Measurements from ENCODE around the gene MGAT4B.

MGAT4B gene

GRCh38 chr5:179762781-179763176 is 43.9 kb downstream of the MGAT4B start:
- CTCF ChIA-PET, result interaction anchor here (0.6 to 12.6 kb wide), 21 partner anchors 9 to 253 kb away, joined by 3 to 211 read pairs (median 6); partner anchors contain the start of gene LTC4S

GRCh38 chr5:179762079-179762780 is 44.4 kb downstream of the MGAT4B start:
- DNase-seq, result peak; percentile 34 to 76 (median 72)
- CTCF ChIA-PET, result interaction anchor here (0.8 to 12.6 kb wide), 16 partner anchors 9 to 153 kb away, joined by 3 to 211 read pairs (median 9); partner anchors contain the start of gene LTC4S
- 52% methylated on average over 10 of the region's 10 CpGs for WGBS (ENCODE audit: insufficient coverage)

More at GRCh38 chr5:179762781-179763176, 43.9 kb downstream of the MGAT4B start:
- Histone ChIP-seq H3K27ac (ENCODE audit: insufficient read depth in 1 of 2, low read depth in 1 of 2, low read length in 2 of 2, poor library complexity in 1 of 2, severe bottlenecking in 2 of 2) (no peak overlapping the region), H3K4me3 (ENCODE audit: control insufficient read depth in 1 of 7, extremely low read depth in 1 of 7, insufficient read depth in 4 of 7, low read depth in 2 of 7, low read length in 6 of 7) (no peak overlapping the region), H3K36me3 (ENCODE audit: control insufficient read depth in 4 of 4, insufficient read depth in 4 of 4, low read length in 3 of 4) (peaks cover 4 to 32% (median 10%) of the 10 kb centered on the region in 4 experiments), H3K9me3 (ENCODE audit: control extremely low read depth in 1 of 5, control insufficient read depth in 4 of 5, insufficient read depth in 2 of 5, low read depth in 1 of 5, low read length in 4 of 5) (no peaks in the 10 kb centered on the region), H3K27me3 (replicated peaks in 2 of 5; ENCODE audit: control insufficient read depth in 4 of 5, insufficient read depth in 5 of 5, low read length in 4 of 5) (no peaks in the 10 kb centered on the region), H3K4me1 (ENCODE audit: control extremely low read depth in 1 of 4, control insufficient read depth in 4 of 4, insufficient read depth in 4 of 4, low read length in 3 of 4) (peaks cover 17 to 69% (median 61%) of the 10 kb centered on the region in 4 experiments)
- POLR2A ChIA-PET, result interaction anchor here (0.8 to 1.5 kb wide), 3 partner anchors 33 to 209 kb away, joined by 3 to 9 read pairs (median 3); no protein-coding TSS in a partner anchor
- no peak for DNase-seq
- 90% methylated on average over 2 of the region's 3 CpGs for WGBS (ENCODE audit: insufficient coverage)

GRCh38 chr5:179759581-179760551 is 46.8 kb downstream of the MGAT4B start:
- POLR2A ChIA-PET, result no interaction called here
- CTCF ChIA-PET, result interaction anchor here (1.0 to 12.6 kb wide), 5 partner anchors 10 to 28 kb away, joined by 3 to 139 read pairs (median 12); no protein-coding TSS in a partner anchor
- no peak for DNase-seq
- peak overlapping the region in 1 of 2 experiments; percentile 55 for H3K27ac ChIP-seq (ENCODE audit: insufficient read depth in 1 of 2, low read depth in 1 of 2, low read length in 2 of 2, poor library complexity in 1 of 2, severe bottlenecking in 2 of 2)
- WGBS (ENCODE audit: insufficient coverage), result 96% methylated on average over 5 of the region's 9 CpGs
- no peak overlapping the region for H3K4me3 ChIP-seq (ENCODE audit: control insufficient read depth in 1 of 7, extremely low read depth in 1 of 7, insufficient read depth in 4 of 7, low read depth in 2 of 7, low read length in 6 of 7)
- peaks cover 0 to 11% (median under 1%) of the 10 kb centered on the region in 4 experiments for H3K36me3 ChIP-seq (ENCODE audit: control insufficient read depth in 4 of 4, insufficient read depth in 4 of 4, low read length in 3 of 4)
- peaks cover 7 to 41% (median 34%) of the 10 kb centered on the region in 4 experiments for H3K4me1 ChIP-seq (ENCODE audit: control extremely low read depth in 1 of 4, control insufficient read depth in 4 of 4, insufficient read depth in 4 of 4, low read length in 3 of 4)
- no peaks in the 10 kb centered on the region for H3K9me3 ChIP-seq (ENCODE audit: control extremely low read depth in 1 of 5, control insufficient read depth in 4 of 5, insufficient read depth in 2 of 5, low read depth in 1 of 5, low read length in 4 of 5)
- no peaks in the 10 kb centered on the region for H3K27me3 ChIP-seq (replicated peaks in 2 of 5; ENCODE audit: control insufficient read depth in 4 of 5, insufficient read depth in 5 of 5, low read length in 4 of 5)

More at GRCh38 chr5:179762079-179762780, 44.4 kb downstream of the MGAT4B start:
- H3K4me3 ChIP-seq (ENCODE audit: control insufficient read depth in 1 of 7, extremely low read depth in 1 of 7, insufficient read depth in 4 of 7, low read depth in 2 of 7, low read length in 6 of 7), result no peak overlapping the region
- peaks cover 13 to 65% (median 57%) of the 10 kb centered on the region in 4 experiments for H3K4me1 ChIP-seq (ENCODE audit: control extremely low read depth in 1 of 4, control insufficient read depth in 4 of 4, insufficient read depth in 4 of 4, low read length in 3 of 4)
- POLR2A ChIA-PET, result interaction anchor here (1.2 to 1.5 kb wide), 2 partner anchors 33 to 66 kb away, joined by 3 to 9 read pairs; no protein-coding TSS in a partner anchor
- no peak overlapping the region for H3K27ac ChIP-seq (ENCODE audit: insufficient read depth in 1 of 2, low read depth in 1 of 2, low read length in 2 of 2, poor library complexity in 1 of 2, severe bottlenecking in 2 of 2)
- no peaks in the 10 kb centered on the region for H3K27me3 ChIP-seq (replicated peaks in 2 of 5; ENCODE audit: control insufficient read depth in 4 of 5, insufficient read depth in 5 of 5, low read length in 4 of 5)
- H3K9me3 ChIP-seq (ENCODE audit: control extremely low read depth in 1 of 5, control insufficient read depth in 4 of 5, insufficient read depth in 2 of 5, low read depth in 1 of 5, low read length in 4 of 5), result no peaks in the 10 kb centered on the region
- H3K36me3 ChIP-seq (ENCODE audit: control insufficient read depth in 4 of 4, insufficient read depth in 4 of 4, low read length in 3 of 4), result peaks cover 4 to 29% (median 10%) of the 10 kb centered on the region in 4 experiments

GRCh38 chr5:179758955-179759354 is 47.7 kb downstream of the MGAT4B start:
- Histone ChIP-seq H3K27ac (ENCODE audit: insufficient read depth in 1 of 2, low read depth in 1 of 2, low read length in 2 of 2, poor library complexity in 1 of 2, severe bottlenecking in 2 of 2) (no peak overlapping the region), H3K4me3 (ENCODE audit: control insufficient read depth in 1 of 7, extremely low read depth in 1 of 7, insufficient read depth in 4 of 7, low read depth in 2 of 7, low read length in 6 of 7) (no peak overlapping the region), H3K27me3 (replicated peaks in 2 of 5; ENCODE audit: control insufficient read depth in 4 of 5, insufficient read depth in 5 of 5, low read length in 4 of 5) (no peaks in the 10 kb centered on the region), H3K36me3 (ENCODE audit: control insufficient read depth in 4 of 4, insufficient read depth in 4 of 4, low read length in 3 of 4) (peaks cover 0 to 10% (median 2%) of the 10 kb centered on the region in 4 experiments), H3K4me1 (ENCODE audit: control extremely low read depth in 1 of 4, control insufficient read depth in 4 of 4, insufficient read depth in 4 of 4, low read length in 3 of 4) (peaks cover 7 to 42% (median 33%) of the 10 kb centered on the region in 4 experiments), H3K9me3 (ENCODE audit: control extremely low read depth in 1 of 5, control insufficient read depth in 4 of 5, insufficient read depth in 2 of 5, low read depth in 1 of 5, low read length in 4 of 5) (no peaks in the 10 kb centered on the region)
- DNase-seq, result no peak
- ChIA-PET CTCF (interaction anchor here (1.1 kb wide), 2 partner anchors 35 to 38 kb away, joined by 4 read pairs; partner anchors contain the start of gene LTC4S), POLR2A (no interaction called here)
- 98% methylated on average over 8 of the region's 8 CpGs for WGBS (ENCODE audit: insufficient coverage)

- Histone ChIP-seq H3K27me3 (replicated peaks in 2 of 5; ENCODE audit: control insufficient read depth in 4 of 5, insufficient read depth in 5 of 5, low read length in 4 of 5) (no peaks in the 10 kb centered on the region), H3K9me3 (ENCODE audit: control extremely low read depth in 1 of 5, control insufficient read depth in 4 of 5, insufficient read depth in 2 of 5, low read depth in 1 of 5, low read length in 4 of 5) (no peaks in the 10 kb centered on the region), H3K4me1 (ENCODE audit: control extremely low read depth in 1 of 4, control insufficient read depth in 4 of 4, insufficient read depth in 4 of 4, low read length in 3 of 4) (peaks cover 2 to 12% (median 7%) of the 10 kb centered on the region in 4 experiments), H3K36me3 (ENCODE audit: control insufficient read depth in 4 of 4, insufficient read depth in 4 of 4, low read length in 3 of 4) (peaks cover 2 to 17% (median 9%) of the 10 kb centered on the region in 4 experiments), H3K4me3 (ENCODE audit: control insufficient read depth in 1 of 7, extremely low read depth in 1 of 7, insufficient read depth in 4 of 7, low read depth in 2 of 7, low read length in 6 of 7) (no peak overlapping the region), H3K27ac (ENCODE audit: insufficient read depth in 1 of 2, low read depth in 1 of 2, low read length in 2 of 2, poor library complexity in 1 of 2, severe bottlenecking in 2 of 2) (no peak overlapping the region)
- CTCF ChIA-PET, result interaction anchor here (1.2 to 4.4 kb wide), 7 partner anchors 9 to 82 kb away, joined by 3 to 26 read pairs (median 3); partner anchors contain the start of gene MAML1
- POLR2A ChIA-PET, result interaction anchor here (0.6 kb wide), 1 partner anchor 27 kb away, joined by 3 read pairs; no protein-coding TSS in a partner anchor
- 82% methylated on average over 1 of the region's 2 CpGs for WGBS (ENCODE audit: insufficient coverage)
- no peak for DNase-seq
Observed at GRCh38 chr5:179755022-179755421, 51.6 kb downstream of the MGAT4B start.

GRCh38 chr5:179753971-179754370 is 52.7 kb downstream of the MGAT4B start:
- H3K4me1 ChIP-seq (ENCODE audit: control extremely low read depth in 1 of 4, control insufficient read depth in 4 of 4, insufficient read depth in 4 of 4, low read length in 3 of 4), result peaks cover 0 to 4% (median 1%) of the 10 kb centered on the region in 4 experiments
- CTCF ChIA-PET, result interaction anchor here (1.1 to 4.4 kb wide), 5 partner anchors 10 to 83 kb away, joined by 3 to 26 read pairs (median 5); no protein-coding TSS in a partner anchor
- peaks cover 2 to 21% (median 14%) of the 10 kb centered on the region in 4 experiments for H3K36me3 ChIP-seq (ENCODE audit: control insufficient read depth in 4 of 4, insufficient read depth in 4 of 4, low read length in 3 of 4)
- H3K27ac ChIP-seq (ENCODE audit: insufficient read depth in 1 of 2, low read depth in 1 of 2, low read length in 2 of 2, poor library complexity in 1 of 2, severe bottlenecking in 2 of 2), result no peak overlapping the region
- no peaks in the 10 kb centered on the region for H3K27me3 ChIP-seq (replicated peaks in 2 of 5; ENCODE audit: control insufficient read depth in 4 of 5, insufficient read depth in 5 of 5, low read length in 4 of 5)
- POLR2A ChIA-PET, result no interaction called here
- no peaks in the 10 kb centered on the region for H3K9me3 ChIP-seq (ENCODE audit: control extremely low read depth in 1 of 5, control insufficient read depth in 4 of 5, insufficient read depth in 2 of 5, low read depth in 1 of 5, low read length in 4 of 5)
- no peak overlapping the region for H3K4me3 ChIP-seq (ENCODE audit: control insufficient read depth in 1 of 7, extremely low read depth in 1 of 7, insufficient read depth in 4 of 7, low read depth in 2 of 7, low read length in 6 of 7)
- 100% methylated on average over 5 of the region's 5 CpGs for WGBS (ENCODE audit: insufficient coverage)
- no peak for DNase-seq
